GM21528 (cell line): ENCODE data around the gene CCL19.
"Not testable (repeated sequence)": the region's sequence is repeated elsewhere in the genome, so short reads cannot be mapped to it uniquely, and the experiment has no call there.

Source experiments
- ATAC-seq: cut with Tn5 transposase; IDR thresholded peaks from one replicate; pipeline ENCODE4 v1.9.1; 2021; ENCODE audit warnings: mild to moderate bottlenecking, moderate library complexity; ENCODE audit not compliant: unreplicated experiment, low FRiP score

CCL19 gene

GRCh38 chr9:34690983-34691935, at the start of gene CCL19:
TSS of gene CCL19 (minus strand) at chr9:34691276. CDS start at chr9:34691139, 137 bp downstream.
- no peak for ATAC-seq

- ATAC-seq: not testable (repeated sequence)
Observed at GRCh38 chr9:34740176-34740575, 49.1 kb upstream of the CCL19 start.

DNA sequence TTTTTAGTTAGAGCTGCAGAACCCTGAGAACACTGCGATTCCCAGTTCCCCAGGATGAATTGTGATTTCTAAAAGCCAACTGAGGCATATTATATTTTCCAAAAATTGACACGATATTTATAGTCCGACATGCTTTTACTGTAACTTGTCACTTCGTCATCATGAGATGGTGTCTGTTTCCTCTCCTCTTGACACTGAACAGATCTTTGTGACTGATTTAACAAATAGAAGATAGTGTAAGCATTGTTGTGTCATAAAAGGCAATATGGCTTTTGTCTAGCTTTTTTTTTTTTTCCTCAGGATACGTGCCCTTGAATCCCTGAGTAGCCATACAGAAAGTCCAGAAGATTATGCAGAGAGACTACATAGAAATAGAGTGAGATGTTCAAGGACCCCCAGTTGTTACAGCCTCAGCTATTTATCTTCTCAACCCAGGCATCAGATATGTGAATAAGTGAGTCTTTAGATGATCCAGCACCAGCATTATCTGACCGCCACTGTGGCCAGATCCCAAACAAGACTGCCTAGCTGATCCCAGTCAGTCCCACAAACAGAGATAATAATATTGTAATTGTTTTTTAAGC, 46.7 kb upstream of the CCL19 start:
- ATAC-seq: no peak

DNA sequence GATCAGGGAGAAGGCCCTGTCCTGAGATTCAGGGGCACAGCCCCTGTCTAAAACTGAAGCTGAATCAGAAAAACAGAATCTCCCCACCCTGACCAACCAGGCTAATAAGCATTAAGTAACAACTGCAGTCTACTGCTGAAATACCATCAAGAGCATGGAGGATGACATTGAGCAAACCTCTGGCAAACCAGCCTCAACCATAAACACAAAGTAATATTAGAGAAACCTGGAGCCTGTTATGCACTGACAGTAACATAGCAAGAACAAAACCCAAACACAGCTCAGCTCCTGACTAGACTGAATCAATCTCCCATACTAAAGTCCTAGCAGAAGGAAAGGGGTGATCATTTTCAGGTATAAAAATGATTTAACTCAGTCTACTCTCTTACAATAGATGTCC, 43.6 kb upstream of the CCL19 start:
- ATAC-seq: no peak

GRCh38 chr9:34732886-34733285, 41.8 kb upstream of the CCL19 start:
- no peak for ATAC-seq

GRCh38 chr9:34732478-34732877, 41.4 kb upstream of the CCL19 start:
- no peak for ATAC-seq

DNA sequence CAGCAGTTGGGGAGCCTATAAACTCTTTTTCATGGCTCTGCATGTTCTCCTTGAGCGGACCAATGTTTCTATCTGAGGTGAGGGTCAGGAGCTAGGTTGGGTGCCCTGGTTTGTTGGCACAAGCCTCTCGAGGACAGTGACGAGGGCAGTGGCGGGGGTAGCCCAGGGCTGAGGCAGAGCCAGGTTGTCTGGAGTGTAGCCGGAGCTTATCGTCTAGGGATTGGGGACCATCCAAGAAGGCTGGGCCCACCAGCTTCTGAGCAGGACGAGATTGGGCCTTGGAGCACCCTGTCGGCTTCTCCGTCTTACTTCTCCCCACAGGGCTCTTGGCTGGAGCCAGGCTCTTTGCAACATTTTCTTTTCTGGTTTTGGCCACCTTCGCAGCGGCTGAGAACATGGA, 32.1 kb upstream of the CCL19 start:
- ATAC-seq: no peak

- ATAC-seq: not testable (repeated sequence)
Observed at GRCh38 chr9:34719769-34720025, 28.6 kb upstream of the CCL19 start.

DNA sequence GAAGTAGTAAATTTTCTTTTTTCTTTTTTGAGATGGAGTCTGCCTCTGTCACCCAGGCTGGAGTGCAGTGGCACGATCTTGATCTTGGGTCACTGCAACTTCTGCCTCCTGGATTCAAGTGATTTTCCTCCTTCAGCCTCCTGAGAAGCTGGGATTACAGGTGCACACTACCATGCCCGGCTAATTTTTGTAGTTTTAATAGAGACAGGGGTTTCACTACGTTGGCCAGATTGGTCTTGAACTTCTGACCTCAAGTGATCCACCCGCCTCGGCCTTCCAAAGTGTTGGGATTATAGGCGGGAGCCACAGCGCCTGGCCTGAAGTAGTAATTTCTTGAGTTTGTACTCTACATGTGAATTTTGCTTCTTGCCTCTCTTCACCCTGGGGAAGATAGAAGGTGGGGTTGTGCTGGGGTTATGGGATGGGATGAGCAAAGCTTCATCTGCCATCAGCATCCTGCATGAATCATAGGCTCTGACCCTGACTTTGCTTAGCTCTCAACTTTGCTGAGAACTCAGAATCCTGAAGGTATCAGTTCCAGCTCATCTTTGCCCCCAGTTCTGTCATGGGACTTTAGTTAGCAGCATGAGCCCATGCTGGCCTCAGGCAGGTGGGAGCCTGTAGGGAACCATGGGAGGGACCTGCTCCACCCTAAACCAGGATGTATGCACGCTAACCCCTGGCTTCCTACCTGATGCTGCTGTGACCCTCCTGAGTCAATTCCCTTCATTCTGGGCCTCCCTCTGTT, 28.1 kb upstream of the CCL19 start:
- no peak for ATAC-seq

- ATAC-seq: no peak
Observed at GRCh38 chr9:34717996-34718614, 27.0 kb upstream of the CCL19 start.

DNA sequence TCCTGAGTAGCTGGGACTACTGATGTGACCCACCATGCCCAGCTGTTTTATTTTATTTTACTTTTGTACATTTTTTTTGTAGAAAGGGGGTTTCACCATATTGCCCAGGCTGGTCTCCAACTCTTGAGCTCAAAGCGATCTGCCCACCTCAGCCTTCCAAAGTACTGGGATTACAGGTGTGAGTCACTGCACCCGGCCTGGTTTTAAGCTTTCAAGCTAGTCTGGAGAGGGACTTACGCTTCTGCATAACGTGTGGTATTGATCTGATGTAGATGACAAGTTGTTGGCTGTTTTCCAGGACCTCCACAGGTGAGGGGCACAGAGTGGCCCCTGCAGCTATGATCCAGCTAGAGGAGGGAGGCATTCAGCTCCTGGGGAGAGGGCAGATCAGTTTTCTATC, 25.6 kb upstream of the CCL19 start:
- no peak for ATAC-seq

- no peak for ATAC-seq
Observed at GRCh38 chr9:34715639-34716215, 24.7 kb upstream of the CCL19 start.

DNA sequence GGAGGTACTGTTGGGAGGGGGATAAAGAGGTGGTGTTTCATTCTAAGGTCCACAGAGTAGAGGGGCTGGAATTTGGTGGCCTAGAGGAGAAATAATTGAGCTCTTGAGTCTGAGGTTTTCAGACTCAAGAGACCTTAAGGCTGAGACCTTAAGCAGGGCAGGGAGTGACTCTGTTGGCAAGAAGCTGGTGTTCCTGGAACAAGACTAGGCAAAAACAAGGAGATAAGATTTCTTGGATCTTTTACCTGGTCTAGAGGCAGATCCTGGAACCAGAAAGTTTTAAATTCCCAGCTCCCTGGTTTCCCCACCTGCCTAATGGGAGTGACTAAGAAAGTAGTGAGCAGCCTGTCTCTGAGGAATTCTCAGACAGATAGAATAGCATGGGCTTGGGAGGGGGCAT, 22.9 kb upstream of the CCL19 start:
- no peak for ATAC-seq

DNA sequence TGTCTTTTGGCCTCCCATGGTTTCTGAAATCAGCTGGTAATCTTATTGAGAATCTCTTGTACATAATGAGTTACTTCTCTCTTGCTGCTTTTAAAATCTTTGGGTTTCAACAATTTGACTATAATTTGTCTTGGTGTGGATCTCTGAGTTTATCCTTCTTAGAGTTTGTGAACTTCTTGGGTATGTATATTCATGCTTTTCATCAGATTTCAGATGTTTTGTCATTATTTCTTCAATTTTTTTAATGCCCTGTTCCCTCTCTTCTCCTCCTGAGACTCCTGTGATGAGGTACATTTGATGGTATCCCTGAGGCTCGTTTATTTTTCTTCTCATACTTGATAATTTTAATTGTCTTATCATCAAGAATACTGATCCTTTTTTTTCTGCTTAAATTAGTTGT, 21.1 kb upstream of the CCL19 start:
- no peak for ATAC-seq

- no peak for ATAC-seq
Observed at GRCh38 chr9:34710023-34710422, 18.9 kb upstream of the CCL19 start, which contains the start of gene CCL21. TSS of gene CCL21 (minus strand) at chr9:34710136. CDS start at chr9:34710066, 70 bp downstream.

DNA sequence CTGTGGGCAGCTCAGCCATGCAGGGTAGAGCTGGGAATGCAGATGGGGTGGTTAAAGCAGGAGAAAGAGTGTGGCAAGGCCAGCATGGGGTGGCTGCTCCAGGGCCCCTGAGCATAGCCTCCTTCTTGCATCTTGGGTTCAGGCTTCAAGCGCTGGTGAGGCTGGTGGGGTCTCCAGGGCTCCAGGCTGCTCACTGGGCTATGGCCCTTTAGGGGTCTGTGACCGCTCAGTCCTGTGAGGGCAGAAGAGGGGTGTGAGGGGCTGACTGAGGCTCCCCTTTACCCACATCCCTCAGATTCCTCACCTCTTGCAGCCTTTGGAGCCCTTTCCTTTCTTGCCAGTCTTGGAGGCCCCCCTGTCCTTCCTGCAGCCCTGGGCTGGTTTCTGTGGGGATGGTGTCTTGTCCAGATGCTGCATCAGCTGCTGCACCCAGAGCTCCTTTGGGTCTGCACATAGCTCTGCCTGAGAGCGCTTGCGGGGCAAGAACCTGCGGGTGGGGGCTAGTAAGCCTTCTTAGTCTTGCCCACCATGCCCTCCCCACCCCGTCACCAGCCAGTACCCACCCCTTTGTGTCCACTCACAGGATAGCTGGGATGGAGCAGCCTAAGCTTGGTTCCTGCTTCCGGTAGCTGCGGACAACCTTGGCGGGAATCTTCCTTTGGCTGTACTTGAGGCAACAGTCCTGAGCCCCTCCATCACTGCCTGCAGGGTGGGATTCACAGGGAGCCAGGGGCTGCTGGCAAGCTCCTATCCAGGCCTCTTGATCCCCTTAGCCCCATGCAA, 18.3 kb upstream of the CCL19 start:
- ATAC-seq: no peak

DNA sequence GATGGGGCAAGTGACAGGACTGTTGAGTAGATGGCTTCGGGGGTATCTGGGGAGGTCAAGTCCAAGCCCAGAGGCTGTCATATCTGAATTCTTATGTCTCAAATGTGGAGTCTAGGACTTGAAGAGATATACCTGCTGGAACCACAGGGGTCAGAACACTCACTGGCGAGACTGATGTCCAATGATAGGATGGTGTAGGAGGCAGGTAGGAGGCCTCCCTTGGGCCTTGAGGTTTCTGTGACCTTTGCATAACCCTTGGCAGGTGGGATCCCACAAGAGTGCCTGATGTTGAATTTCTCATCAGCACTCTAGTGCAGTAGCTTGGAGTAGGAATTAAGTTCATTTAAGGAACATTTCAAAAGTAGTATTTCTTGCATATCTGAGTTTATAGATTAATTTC, 16.1 kb upstream of the CCL19 start:
- no peak for ATAC-seq

DNA sequence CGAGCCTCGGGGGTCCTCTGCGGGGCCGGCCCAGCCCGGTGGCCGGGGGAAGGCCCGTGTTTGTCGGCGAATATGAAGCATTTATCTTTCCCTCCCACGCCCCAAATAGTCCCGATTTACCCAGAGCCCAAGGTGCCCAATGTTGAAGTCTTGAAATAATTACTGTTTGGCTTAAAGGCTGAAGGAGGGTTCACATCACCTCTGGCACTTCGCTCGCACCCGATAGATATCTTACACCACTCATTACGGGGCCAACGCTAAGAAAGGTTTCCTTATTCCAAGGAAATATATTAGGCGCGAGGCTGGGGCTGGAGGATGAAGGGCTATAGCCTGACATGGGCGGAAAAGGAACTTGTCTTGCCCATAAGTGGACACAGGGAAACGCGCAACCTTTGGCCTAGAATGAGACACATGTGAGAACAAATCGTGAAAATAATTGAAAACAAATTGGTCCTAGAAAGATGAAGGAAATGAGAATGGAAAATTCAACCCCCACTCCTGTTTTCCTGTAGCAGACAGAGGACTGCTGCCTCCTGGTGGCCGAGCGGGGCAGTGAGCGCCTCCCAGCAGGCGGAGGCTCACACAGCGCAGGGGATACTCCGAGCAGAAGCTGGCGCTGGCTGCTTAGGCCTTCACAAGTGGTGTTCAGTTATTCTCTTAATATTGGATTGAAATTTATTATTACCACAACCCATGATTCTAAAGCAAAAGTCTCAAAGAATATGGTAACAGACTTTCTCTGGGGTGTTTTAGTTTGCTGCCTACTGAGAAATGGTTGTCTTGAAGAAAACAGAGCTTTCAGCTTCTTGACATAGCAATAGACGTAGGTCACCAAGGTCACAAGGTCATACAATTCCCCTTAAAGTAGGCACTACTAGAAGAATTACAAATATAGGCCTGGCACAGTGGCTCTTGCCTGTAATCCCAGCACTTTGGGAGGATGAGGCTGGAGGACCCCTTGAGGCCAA, 11.0 kb upstream of the CCL19 start:
- ATAC-seq: peak; percentile 72
